ENCODE results near the gene KIF5C.

The KIF5C gene

GRCh38 chr2:148922776-148923475 is 47.9 kb downstream of the KIF5C start:
- no peak for DNase-seq (ENCODE audit: extremely low read depth in 1 of 2, low read depth in 1 of 2)

- DNase-seq (ENCODE audit: extremely low read depth in 1 of 2, low read depth in 1 of 2), result no peak
These were observed 49.6 kb downstream of the KIF5C start for GRCh38 chr2:148924514-148925178.

- DNase-seq (ENCODE audit: extremely low read depth in 1 of 2, low read depth in 1 of 2), result peak; percentile 7 to 22
These were observed 51.4 kb downstream of the KIF5C start for GRCh38 chr2:148926291-148926961.

- peak; percentile 5 to 11 for DNase-seq (ENCODE audit: extremely low read depth in 1 of 2, low read depth in 1 of 2)
These were observed 52.0 kb downstream of the KIF5C start for GRCh38 chr2:148926981-148927401.

GRCh38 chr2:148928395-148928794 is 53.4 kb downstream of the KIF5C start:
- no peak for DNase-seq (ENCODE audit: extremely low read depth in 1 of 2, low read depth in 1 of 2)

GRCh38 chr2:148930046-148930775 is 55.2 kb downstream of the KIF5C start:
- DNase-seq (ENCODE audit: extremely low read depth in 1 of 2, low read depth in 1 of 2), result no peak

GRCh38 chr2:148932536-148932935 is 57.5 kb downstream of the KIF5C start:
- DNase-seq (ENCODE audit: extremely low read depth in 1 of 2, low read depth in 1 of 2), result no peak

GRCh38 chr2:148933456-148933855 is 58.4 kb downstream of the KIF5C start:
- no peak for DNase-seq (ENCODE audit: extremely low read depth in 1 of 2, low read depth in 1 of 2)

GRCh38 chr2:148935791-148936190 is 60.8 kb downstream of the KIF5C start:
- no peak for DNase-seq (ENCODE audit: extremely low read depth in 1 of 2, low read depth in 1 of 2)

- no peak for DNase-seq (ENCODE audit: extremely low read depth in 1 of 2, low read depth in 1 of 2)
These were observed 61.9 kb downstream of the KIF5C start for GRCh38 chr2:148936857-148937450.

GRCh38 chr2:148939271-148939670 is 64.2 kb downstream of the KIF5C start:
- no peak for DNase-seq (ENCODE audit: extremely low read depth in 1 of 2, low read depth in 1 of 2)

- DNase-seq (ENCODE audit: extremely low read depth in 1 of 2, low read depth in 1 of 2), result no peak
These were observed 68.1 kb downstream of the KIF5C start for GRCh38 chr2:148943097-148943496.

GRCh38 chr2:148944536-148944935 is 69.5 kb downstream of the KIF5C start:
- DNase-seq (ENCODE audit: extremely low read depth in 1 of 2, low read depth in 1 of 2), result no peak

GRCh38 chr2:148947299-148947698 is 72.3 kb downstream of the KIF5C start:
- no peak for DNase-seq (ENCODE audit: extremely low read depth in 1 of 2, low read depth in 1 of 2)

- no peak for DNase-seq (ENCODE audit: extremely low read depth in 1 of 2, low read depth in 1 of 2)
These were observed 73.8 kb downstream of the KIF5C start for GRCh38 chr2:148948868-148949267.

- no peak for DNase-seq (ENCODE audit: extremely low read depth in 1 of 2, low read depth in 1 of 2)
These were observed 74.3 kb downstream of the KIF5C start for GRCh38 chr2:148949348-148949747.

GRCh38 chr2:148952621-148953020 is 77.6 kb downstream of the KIF5C start:
- DNase-seq (ENCODE audit: extremely low read depth in 1 of 2, low read depth in 1 of 2), result no peak

GRCh38 chr2:148953426-148953825 is 78.4 kb downstream of the KIF5C start:
- DNase-seq (ENCODE audit: extremely low read depth in 1 of 2, low read depth in 1 of 2), result no peak

- DNase-seq (ENCODE audit: extremely low read depth in 1 of 2, low read depth in 1 of 2), result no peak
These were observed 79.5 kb downstream of the KIF5C start for GRCh38 chr2:148954536-148954935.

- no peak for DNase-seq (ENCODE audit: extremely low read depth in 1 of 2, low read depth in 1 of 2)
These were observed 80.8 kb downstream of the KIF5C start for GRCh38 chr2:148955798-148956197.

GRCh38 chr2:148957023-148957422 is 82.0 kb downstream of the KIF5C start:
- DNase-seq (ENCODE audit: extremely low read depth in 1 of 2, low read depth in 1 of 2), result no peak
